Adrenal gland (tissue), 12 donors: Measurements from ENCODE around the gene ATP4A. TPM values are rescaled to one million over a fixed set of nuclear protein-coding genes. Genes with fewer than 3 reads are reported as not detected.
A peak's percentile ranks its signal among the peaks of the same experiment; 100 is the strongest.

Experiments
- DNase-seq, 7 donors: peaks; one replicate each; pipeline ENCODE4 v3.0.0-alpha.2; 2019 to 2020
- H3K27ac ChIP-seq, 5 donors: fragments of 200-600 bp; sonication (generic) in 4 of 5; 1 replicate in 3 of 5; 2 replicates in 2 of 5; pipeline versions ENCODE4 v1.5.1 to v1.8.0; 2016 to 2020; ENCODE audit warnings: mild to moderate bottlenecking in 1 of 5
- H3K27me3 ChIP-seq: fragments of 200-600 bp; 2 replicates; pipeline ENCODE4 v1.8.0; 2021
- H3K36me3 ChIP-seq, 2 donors: fragments of 200-600 bp; replicated peaks in 1 of 2; 1 replicate in 1 of 2; 2 replicates in 1 of 2; pipeline versions ENCODE4 v1.5.1 to v1.8.0; 2018 to 2022
- H3K4me1 ChIP-seq, 2 donors: fragments of 200-600 bp; replicated peaks in 1 of 2; 1 replicate in 1 of 2; 2 replicates in 1 of 2; pipeline versions ENCODE4 v1.5.1 to v1.8.0; 2018 to 2021
- H3K4me3 ChIP-seq, 4 donors: fragments of 200-600 bp; sonication (generic) in 3 of 4; one replicate each; pipeline ENCODE4 v1.5.1; 2016 to 2018
- H3K9me3 ChIP-seq, 3 donors: fragments of 200-600 bp; sonication (generic) in 1 of 3; replicated peaks in 1 of 3; 1 replicate in 2 of 3; 2 replicates in 1 of 3; pipeline versions ENCODE4 v1.5.1 to v1.8.0; 2016 to 2021
- CTCF ChIP-seq, 6 experiments: fragments of 450-650 bp in 4 of 6; fragments of 200-600 bp in 2 of 6; sonication (generic) in 1 of 6; IDR thresholded peaks; 1 replicate in 5 of 6; 2 replicates in 1 of 6; pipeline versions ENCODE4 v1.5.1 to v1.8.0; 2016 to 2021; ENCODE audit warnings: antibody characterized with exemption in 6 of 6, mild to moderate bottlenecking in 2 of 6, moderate library complexity in 1 of 6
- POLR2A ChIP-seq, 2 donors: fragments of 450-650 bp; IDR thresholded peaks; one replicate each; pipeline ENCODE4 v1.6.1; 2017; ENCODE audit warnings: antibody characterized with exemption in 2 of 2, mild to moderate bottlenecking in 2 of 2, moderate library complexity in 1 of 2
- WGBS, 4 donors: extraction: QIAGEN DNeasy Blood & Tissue Kit in 2 of 4; methylation state at CpG; one replicate each; pipeline versions ENCODE4 v1.1.5 to v1.1.7; 2013 to 2017; 5-methylcytosine and 5-hydroxymethylcytosine counted together
- intact Hi-C, 2 donors: fragments of 100-400 bp; cut with DNase I; formaldehyde crosslinking; loops; one replicate each; pipeline versions ENCODE4 v1.14.1 to v1.15.0; 2022 to 2023
- polyA plus RNA-seq, 3 donors: library from polyadenylated mRNA; stranded (reverse); fragments of 200-250 nt in 2 of 3; fragments of 350-450 nt in 1 of 3; fragmentation: Illumina TruSeq in 1 of 3; extraction: RNeasy Lipid Tissue Mini Kit (QIAGEN cat#74804) in 1 of 3; gene quantifications; one replicate each; pipeline ENCODE4 v1.2.3, GENCODE V29; 2013 to 2014
- total RNA-seq, 9 donors: library from RNA; depleted of rRNA in 4 of 9; stranded (reverse); fragments of >200 nt in 4 of 9; fragments of 120-200 nt in 1 of 9; fragmentation: NEBNext Ultra II Directional in 1 of 9; extraction: Animal tissue kit (Norgen Biotek cat#: 25700) in 1 of 9; gene quantifications; one replicate each; pipeline versions ENCODE4 v1.1.0 to v1.2.4, GENCODE V29; 2013 to 2023
- donor health status: healthy with polysubstance abuse.
- donor health status: Bipolar disorder and iron deficiency.
- donor health status: DM: yes; HTN: yes; CAD: no.
- donor health status: DM: no; HTN: no; CAD: no.
- donor health status: DM: no; HTN: no; CAD: no.
- donor health status: DM: yes; HTN: yes; CAD: no.

Gene ATP4A
- total and polyA plus RNA-seq, 12 donors, result 2.2 to 63.5 (median 7.5) TPM

GRCh38 chr19:35506011-35506410, 57.4 kb downstream of the ATP4A start:
- TF ChIP-seq CTCF (IDR thresholded peaks at IDR 0.05) (no peak), POLR2A (IDR thresholded peaks at IDR 0.05) (no peak)
- H3K4me1 ChIP-seq, result peaks cover 5 to 10% of the 10 kb centered on the region in 2 donors
- H3K27me3 ChIP-seq, result peaks cover 3% of the 10 kb centered on the region
- intact Hi-C loops, result no loop called here
- 81 to 92% (median 86%) methylated on average over 6 to 7 of the region's 7 CpGs for WGBS, 4 donors
- no peaks in the 10 kb centered on the region for H3K36me3 ChIP-seq
- H3K9me3 ChIP-seq, result no peaks in the 10 kb centered on the region
- H3K4me3 ChIP-seq, result no peak overlapping the region
- H3K27ac ChIP-seq, result no peak overlapping the region
- no peak for DNase-seq

GRCh38 chr19:35502751-35503150, 60.7 kb downstream of the ATP4A start:
- no peak overlapping the region for H3K4me3 ChIP-seq
- no peak overlapping the region for H3K27ac ChIP-seq
- H3K9me3 ChIP-seq, result no peaks in the 10 kb centered on the region
- WGBS, 4 donors, result 77 to 91% (median 87%) methylated on average over 4 of the region's 4 CpGs
- DNase-seq, result no peak
- no peaks in the 10 kb centered on the region for H3K36me3 ChIP-seq
- TF ChIP-seq CTCF (IDR thresholded peaks at IDR 0.05) (no peak), POLR2A (IDR thresholded peaks at IDR 0.05) (no peak)
- H3K27me3 ChIP-seq, result no peaks in the 10 kb centered on the region
- H3K4me1 ChIP-seq, result no peaks in the 10 kb centered on the region
- intact Hi-C loops, result no loop called here

- no peak overlapping the region for H3K27ac ChIP-seq
- 64 to 77% (median 68%) methylated on average over 10 to 15 of the region's 15 CpGs for WGBS, 4 donors
- H3K4me3 ChIP-seq, result no peak overlapping the region
- peak in 5 of 7 donors; percentile 27 to 64 (median 58) for DNase-seq
- H3K27me3 ChIP-seq, result no peaks in the 10 kb centered on the region
- H3K9me3 ChIP-seq, result no peaks in the 10 kb centered on the region
- no peak for TF ChIP-seq CTCF (IDR thresholded peaks at IDR 0.05)
- no peak for TF ChIP-seq POLR2A (IDR thresholded peaks at IDR 0.05)
- H3K4me1 ChIP-seq, result no peaks in the 10 kb centered on the region
- intact Hi-C loops, result no loop called here
- H3K36me3 ChIP-seq, result no peaks in the 10 kb centered on the region
These were observed 61.8 kb downstream of the ATP4A start for GRCh38 chr19:35501684-35502083.

- 82 to 92% (median 89%) methylated on average over 8 to 10 of the region's 10 CpGs for WGBS, 4 donors
- Histone ChIP-seq H3K9me3 (no peaks in the 10 kb centered on the region), H3K27me3 (no peaks in the 10 kb centered on the region), H3K27ac (no peak overlapping the region), H3K4me1 (no peaks in the 10 kb centered on the region), H3K36me3 (no peaks in the 10 kb centered on the region), H3K4me3 (no peak overlapping the region)
- no peak for DNase-seq
- intact Hi-C loops, result no loop called here
- no peak for TF ChIP-seq POLR2A (IDR thresholded peaks at IDR 0.05)
- TF ChIP-seq CTCF (IDR thresholded peaks at IDR 0.05), result no peak
These were observed 62.8 kb downstream of the ATP4A start for GRCh38 chr19:35500611-35501010.

Other genes starting within 250 kb of the ATP4A start
- 10 to 100 TPM in 2 of 9 donors, 1 to 10 TPM in 7; 1.8 to 16.1 (median 7.3) TPM for gene CD22, start 234.5 kb downstream of the ATP4A start, total RNA-seq
- 1 to 10 TPM; 3.5 to 6.4 (median 4.2) TPM for gene CD22, start 234.5 kb downstream of the ATP4A start, polyA plus RNA-seq
- under 1 TPM in 1 of 9 donors, not detected in 8; 0.11 TPM for gene FFAR1, start 215.8 kb downstream of the ATP4A start, total RNA-seq
- under 1 TPM in 1 of 3 donors, not detected in 2; 0.03 TPM for gene FFAR1, start 215.8 kb downstream of the ATP4A start, polyA plus RNA-seq
- gene FFAR3, start 205.2 kb downstream of the ATP4A start, total RNA-seq, result under 1 TPM in 2 of 9 donors, not detected in 7; 0.11 to 0.18 TPM
- under 1 TPM in 2 of 3 donors, not detected in 1; 0.16 to 0.17 TPM for gene FFAR3, start 205.2 kb downstream of the ATP4A start, polyA plus RNA-seq
- gene GPR42, start 192.6 kb downstream of the ATP4A start, total RNA-seq, result not detected
- gene GPR42, start 192.6 kb downstream of the ATP4A start, polyA plus RNA-seq, result not detected
- gene FFAR2, start 115.4 kb downstream of the ATP4A start, total RNA-seq, result under 1 TPM in 3 of 9 donors, not detected in 6; 0.11 to 0.52 (median 0.29) TPM
- under 1 TPM; 0.33 to 0.88 (median 0.40) TPM for gene FFAR2, start 115.4 kb downstream of the ATP4A start, polyA plus RNA-seq
- not detected for gene KRTDAP, start 73.2 kb downstream of the ATP4A start, total RNA-seq
- gene KRTDAP, start 73.2 kb downstream of the ATP4A start, polyA plus RNA-seq, result not detected
- 10 to 100 TPM in 5 of 9 donors, 1 to 10 TPM in 4; 2.7 to 39.4 (median 17.1) TPM for gene DMKN, start 50.0 kb downstream of the ATP4A start, total RNA-seq
- 10 to 100 TPM; 29.3 to 70.5 (median 63.2) TPM for gene DMKN, start 50.0 kb downstream of the ATP4A start, polyA plus RNA-seq
- gene SBSN, start 35.3 kb downstream of the ATP4A start, total RNA-seq, result not detected
- gene SBSN, start 35.3 kb downstream of the ATP4A start, polyA plus RNA-seq, result under 1 TPM in 1 of 3 donors, not detected in 2; 0.77 TPM
- gene GAPDHS, start 30.2 kb downstream of the ATP4A start, total RNA-seq, result not detected
- not detected for gene GAPDHS, start 30.2 kb downstream of the ATP4A start, polyA plus RNA-seq
- gene TMEM147, start 18.0 kb downstream of the ATP4A start, total RNA-seq, result 100 to 1,000 TPM; 139 to 261 (median 173) TPM
- 100 to 1,000 TPM in 2 of 3 donors, 10 to 100 TPM in 1; 86.5 to 215 (median 188) TPM for gene TMEM147, start 18.0 kb downstream of the ATP4A start, polyA plus RNA-seq
- under 1 TPM in 2 of 9 donors, not detected in 7; 0.61 to 0.81 TPM for gene PMIS2, start 22.5 kb upstream of the ATP4A start, total RNA-seq
- gene PMIS2, start 22.5 kb upstream of the ATP4A start, polyA plus RNA-seq, result not detected
- 10 to 100 TPM in 5 of 9 donors, 1 to 10 TPM in 4; 6.2 to 22.4 (median 10.3) TPM for gene HAUS5, start 49.1 kb upstream of the ATP4A start, total RNA-seq
- gene HAUS5, start 49.1 kb upstream of the ATP4A start, polyA plus RNA-seq, result 10 to 100 TPM in 2 of 3 donors, 1 to 10 TPM in 1; 5.2 to 38.2 (median 20.7) TPM
- 10 to 100 TPM; 42.6 to 92.9 (median 74.6) TPM for gene RBM42, start 65.4 kb upstream of the ATP4A start, total RNA-seq
- gene RBM42, start 65.4 kb upstream of the ATP4A start, polyA plus RNA-seq, result 100 to 1,000 TPM in 1 of 3 donors, 10 to 100 TPM in 2; 23.9 to 107 (median 80.7) TPM
- gene ETV2, start 78.1 kb upstream of the ATP4A start, total RNA-seq, result 1 to 10 TPM in 6 of 9 donors, under 1 TPM in 1, not detected in 2; 0.96 to 2.6 (median 2.1) TPM
- gene ETV2, start 78.1 kb upstream of the ATP4A start, polyA plus RNA-seq, result 1 to 10 TPM in 2 of 3 donors, under 1 TPM in 1; 0.38 to 5.3 (median 5.0) TPM
- gene COX6B1, start 84.7 kb upstream of the ATP4A start, total RNA-seq, result 100 to 1,000 TPM; 289 to 694 (median 493) TPM
- gene COX6B1, start 84.7 kb upstream of the ATP4A start, polyA plus RNA-seq, result 1,000 to 10,000 TPM in 2 of 3 donors, 100 to 1,000 TPM in 1; 626 to 1,985 (median 1,187) TPM
- not detected for gene UPK1A, start 102.9 kb upstream of the ATP4A start, total RNA-seq
- gene UPK1A, start 102.9 kb upstream of the ATP4A start, polyA plus RNA-seq, result 1 to 10 TPM in 1 of 3 donors, not detected in 2; 1.2 TPM
- under 1 TPM in 1 of 9 donors, not detected in 8; 0.38 TPM for gene ZBTB32, start 140.9 kb upstream of the ATP4A start, total RNA-seq
- gene ZBTB32, start 140.9 kb upstream of the ATP4A start, polyA plus RNA-seq, result under 1 TPM in 2 of 3 donors, not detected in 1; 0.27 to 0.40 TPM
- gene KMT2B, start 154.3 kb upstream of the ATP4A start, total RNA-seq, result 10 to 100 TPM in 8 of 9 donors, 1 to 10 TPM in 1; 6.6 to 41.8 (median 19.8) TPM
- 10 to 100 TPM; 10.1 to 97.3 (median 70.3) TPM for gene KMT2B, start 154.3 kb upstream of the ATP4A start, polyA plus RNA-seq
- gene IGFLR1, start 178.8 kb upstream of the ATP4A start, total RNA-seq, result 10 to 100 TPM in 6 of 9 donors, 1 to 10 TPM in 3; 4.9 to 35.3 (median 13.8) TPM
- gene IGFLR1, start 178.8 kb upstream of the ATP4A start, polyA plus RNA-seq, result 10 to 100 TPM in 2 of 3 donors, 1 to 10 TPM in 1; 5.3 to 32.3 (median 21.5) TPM
- 10 to 100 TPM; 14.8 to 55.0 (median 32.7) TPM for gene U2AF1L4, start 181.8 kb upstream of the ATP4A start, total RNA-seq
- gene U2AF1L4, start 181.8 kb upstream of the ATP4A start, polyA plus RNA-seq, result 100 to 1,000 TPM in 2 of 3 donors, 10 to 100 TPM in 1; 30.3 to 255 (median 104) TPM
- gene PSENEN, start 182.0 kb upstream of the ATP4A start, total RNA-seq, result 100 to 1,000 TPM in 1 of 9 donors, 10 to 100 TPM in 8; 29.5 to 149 (median 71.0) TPM
- 100 to 1,000 TPM in 2 of 3 donors, 10 to 100 TPM in 1; 93.1 to 230 (median 174) TPM for gene PSENEN, start 182.0 kb upstream of the ATP4A start, polyA plus RNA-seq
- 10 to 100 TPM in 8 of 9 donors, 1 to 10 TPM in 1; 6.0 to 28.2 (median 12.5) TPM for gene LIN37, start 184.9 kb upstream of the ATP4A start, total RNA-seq
- gene LIN37, start 184.9 kb upstream of the ATP4A start, polyA plus RNA-seq, result 100 to 1,000 TPM in 1 of 3 donors, 10 to 100 TPM in 2; 11.3 to 137 (median 75.9) TPM
- 100 to 1,000 TPM in 7 of 9 donors, 10 to 100 TPM in 2; 21.1 to 431 (median 164) TPM for gene HSPB6, start 193.4 kb upstream of the ATP4A start, total RNA-seq
- gene HSPB6, start 193.4 kb upstream of the ATP4A start, polyA plus RNA-seq, result 100 to 1,000 TPM; 524 to 932 (median 718) TPM
- 10 to 100 TPM in 5 of 9 donors, 1 to 10 TPM in 4; 4.4 to 18.5 (median 10.2) TPM for gene PROSER3, start 194.5 kb upstream of the ATP4A start, total RNA-seq
- gene PROSER3, start 194.5 kb upstream of the ATP4A start, polyA plus RNA-seq, result 10 to 100 TPM in 2 of 3 donors, 1 to 10 TPM in 1; 7.0 to 27.3 (median 14.7) TPM
- gene ARHGAP33, start 211.9 kb upstream of the ATP4A start, total RNA-seq, result 10 to 100 TPM in 3 of 9 donors, 1 to 10 TPM in 5, under 1 TPM in 1; 0.54 to 30.9 (median 5.4) TPM
- gene ARHGAP33, start 211.9 kb upstream of the ATP4A start, polyA plus RNA-seq, result 10 to 100 TPM in 2 of 3 donors, 1 to 10 TPM in 1; 1.2 to 90.3 (median 27.9) TPM
- under 1 TPM in 1 of 9 donors, not detected in 8; 0.46 TPM for gene PRODH2, start 249.2 kb upstream of the ATP4A start, total RNA-seq
- under 1 TPM in 1 of 3 donors, not detected in 2; 0.07 TPM for gene PRODH2, start 249.2 kb upstream of the ATP4A start, polyA plus RNA-seq